PC-3 (cell line): ENCODE results near the gene RBPJ.

Experiments
- EZH2 ChIP-seq: fragments of 300-600 bp; sonication (generic); IDR thresholded peaks from one replicate; pipeline ENCODE4 v1.6.1; 2017; ENCODE audit warnings: antibody characterized with exemption, mild to moderate bottlenecking, low read length; ENCODE audit not compliant: unreplicated experiment
- TF ChIP-seq, protein P1 (sequence below): fragments of 300-600 bp; sonication (generic); conservative IDR thresholded peaks from 2 replicates; pipeline ENCODE4 v1.5.1; 2017; ENCODE audit warnings: antibody characterized with exemption, low read depth, mild to moderate bottlenecking, low read length

DNA sequence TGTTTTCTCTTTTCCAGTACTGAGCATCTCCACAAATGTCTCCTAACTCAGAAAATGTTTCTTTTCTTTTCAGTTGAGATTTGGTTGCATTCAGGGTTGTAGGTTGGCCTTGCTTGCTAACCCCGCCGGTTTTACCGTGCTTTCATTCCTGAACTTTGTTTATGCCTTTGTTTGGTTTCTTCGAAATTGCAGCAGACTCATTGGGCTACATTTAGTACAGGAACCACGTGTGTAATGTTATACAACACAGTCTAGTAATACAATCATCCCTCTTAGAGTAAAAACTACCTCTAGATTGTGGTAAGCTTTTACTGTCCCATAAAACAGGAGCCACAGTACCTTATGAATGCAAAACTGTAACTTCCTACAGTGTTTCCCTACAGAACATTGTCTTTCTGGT lies 111.6 kb downstream of the RBPJ start:
- TF ChIP-seq EZH2, result no peak
- TF ChIP-seq, protein P1, sequence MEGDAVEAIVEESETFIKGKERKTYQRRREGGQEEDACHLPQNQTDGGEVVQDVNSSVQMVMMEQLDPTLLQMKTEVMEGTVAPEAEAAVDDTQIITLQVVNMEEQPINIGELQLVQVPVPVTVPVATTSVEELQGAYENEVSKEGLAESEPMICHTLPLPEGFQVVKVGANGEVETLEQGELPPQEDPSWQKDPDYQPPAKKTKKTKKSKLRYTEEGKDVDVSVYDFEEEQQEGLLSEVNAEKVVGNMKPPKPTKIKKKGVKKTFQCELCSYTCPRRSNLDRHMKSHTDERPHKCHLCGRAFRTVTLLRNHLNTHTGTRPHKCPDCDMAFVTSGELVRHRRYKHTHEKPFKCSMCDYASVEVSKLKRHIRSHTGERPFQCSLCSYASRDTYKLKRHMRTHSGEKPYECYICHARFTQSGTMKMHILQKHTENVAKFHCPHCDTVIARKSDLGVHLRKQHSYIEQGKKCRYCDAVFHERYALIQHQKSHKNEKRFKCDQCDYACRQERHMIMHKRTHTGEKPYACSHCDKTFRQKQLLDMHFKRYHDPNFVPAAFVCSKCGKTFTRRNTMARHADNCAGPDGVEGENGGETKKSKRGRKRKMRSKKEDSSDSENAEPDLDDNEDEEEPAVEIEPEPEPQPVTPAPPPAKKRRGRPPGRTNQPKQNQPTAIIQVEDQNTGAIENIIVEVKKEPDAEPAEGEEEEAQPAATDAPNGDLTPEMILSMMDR, result no peak
